Caco-2 (cell line): Measurements from ENCODE around the gene KNDC1. TPM values are rescaled to one million over a fixed set of nuclear protein-coding genes. Genes with fewer than 3 reads are reported as not detected.

Source experiments
- BruUV-seq: library from RNA; stranded (reverse); fragments of 400-500 nt; replicated peaks from 2 replicates; lab custom pipeline; 2021; lab: Mats Ljungman, UMichigan
- CTCF ChIA-PET: fragments of 300-600 bp; sonication (Branson Sonifier 250); formaldehyde crosslinking; loops from one replicate; lab custom pipeline; 2022; ENCODE audit warnings: antibody characterized with exemption; lab: Charles Lee
- POLR2A ChIA-PET: fragments of 300-600 bp; sonication (Branson Sonifier 250); formaldehyde crosslinking; loops from one replicate; lab custom pipeline; 2022; ENCODE audit warnings: antibody characterized with exemption; lab: Charles Lee
- DNase-seq, 2 experiments: peaks; one replicate each; pipeline versions ENCODE4 v3.0.0 to v3.0.0-alpha.2; 2020 to 2022
- H3K27me3 ChIP-seq: replicated peaks from 2 replicates; pipeline ENCODE4 v1.6.0; 2011; ENCODE audit warnings: low read length; ENCODE audit not compliant: control insufficient read depth, insufficient read depth
- H3K36me3 ChIP-seq: 2 replicates; pipeline ENCODE4 v1.5.1; 2011; ENCODE audit warnings: low read length; ENCODE audit not compliant: control insufficient read depth, insufficient read depth
- H3K4me1 ChIP-seq: fragments of 250-450 bp; sonication (Bioruptor Pico); 2 replicates; pipeline ENCODE4 v1.5.1; 2020; ENCODE audit warnings: mild to moderate bottlenecking
- H3K4me3 ChIP-seq: 2 replicates; pipeline ENCODE4 v1.5.1; 2011; ENCODE audit warnings: low read depth, mild to moderate bottlenecking, control low read depth, low read length
- H3K9me3 ChIP-seq: fragments of 250-450 bp; sonication (Bioruptor Pico); 2 replicates; pipeline ENCODE4 v1.5.1; 2020; ENCODE audit warnings: mild to moderate bottlenecking, moderate library complexity
- H3K27ac Mint-ChIP-seq: one replicate; pipeline ENCODE4 v1.8.0; 2022; ENCODE audit warnings: mixed read lengths; ENCODE audit not compliant: unreplicated experiment
- H3K27me3 Mint-ChIP-seq: one replicate; pipeline ENCODE4 v1.8.0; 2022; ENCODE audit warnings: mixed read lengths; ENCODE audit not compliant: insufficient read depth, unreplicated experiment
- H3K36me3 Mint-ChIP-seq: one replicate; pipeline ENCODE4 v1.8.0; 2022; ENCODE audit warnings: mild to moderate bottlenecking, mixed read lengths; ENCODE audit not compliant: insufficient read depth, unreplicated experiment
- H3K4me1 Mint-ChIP-seq: one replicate; pipeline ENCODE4 v1.8.0; 2022; ENCODE audit warnings: low read depth, mixed read lengths; ENCODE audit not compliant: unreplicated experiment
- H3K4me3 Mint-ChIP-seq: one replicate; pipeline ENCODE4 v1.8.0; 2022; ENCODE audit warnings: mild to moderate bottlenecking, moderate library complexity, mixed read lengths; ENCODE audit not compliant: unreplicated experiment
- H3K9me3 Mint-ChIP-seq: one replicate; pipeline ENCODE4 v1.8.0; 2022; ENCODE audit warnings: mixed read lengths; ENCODE audit not compliant: unreplicated experiment
- CTCF ChIP-seq, 2 experiments: fragments of 200-600 bp in 1 of 2; IDR thresholded peaks; 1 replicate in 1 of 2; 2 replicates in 1 of 2; pipeline versions ENCODE4 v1.5.1 to v1.8.0; 2011 to 2022; ENCODE audit warnings: antibody characterized with exemption in 1 of 2, control low read depth in 1 of 2, inconsistent platforms in 1 of 2, low read depth in 1 of 2, low read length in 1 of 2, mild to moderate bottlenecking in 1 of 2, moderate library complexity in 1 of 2; ENCODE audit not compliant: insufficient read depth in 1 of 2, severe bottlenecking in 1 of 2, unreplicated experiment in 1 of 2
- intact Hi-C: fragments of 100-400 bp; cut with micrococcal nuclease; formaldehyde crosslinking; loops from one replicate; pipeline ENCODE4 v1.10.0; 2022; ENCODE audit not compliant: unreplicated experiment
- total RNA-seq: library from RNA; stranded (reverse); gene quantifications from 2 replicates; pipeline ENCODE4 v1.2.3, GENCODE V29; 2022

KNDC1 gene
- total RNA-seq, 1 experiment from 2014 or later = 3.2 TPM

GRCh38 chr10:133243593-133243992 is 83.6 kb downstream of the KNDC1 start:
- TF ChIP-seq CTCF (IDR thresholded peaks at IDR 0.05; ENCODE audit: insufficient read depth in 1 of 2, low read depth in 1 of 2, low read length in 1 of 2, severe bottlenecking in 1 of 2, unreplicated experiment in 1 of 2) = no peak
- ChIA-PET CTCF (no interaction called here), POLR2A (no interaction called here)
- no TSS peak for BruUV-seq
- Histone ChIP-seq H3K9me3 (no peaks in the 10 kb centered on the region), H3K27me3 (no peaks in the 10 kb centered on the region), H3K4me3 (no peak overlapping the region), H3K4me1 (peaks cover 44% of the 10 kb centered on the region), H3K36me3 (no peaks in the 10 kb centered on the region)
- Mint-ChIP-seq H3K27me3 (no peaks in the 10 kb centered on the region), H3K27ac (no peak overlapping the region), H3K4me3 (no peak overlapping the region), H3K9me3 (no peaks in the 10 kb centered on the region), H3K36me3 (peaks cover under 1% of the 10 kb centered on the region), H3K4me1 (peaks cover 9% of the 10 kb centered on the region)
- no peak for DNase-seq
- intact Hi-C loops = no loop called here

- no peaks in the 10 kb centered on the region for H3K9me3 Mint-ChIP-seq
- DNase-seq = peak; percentile 91 to 94
- no peak overlapping the region for H3K4me3 Mint-ChIP-seq
- no peaks in the 10 kb centered on the region for H3K27me3 ChIP-seq
- TF ChIP-seq CTCF (IDR thresholded peaks at IDR 0.05; ENCODE audit: insufficient read depth in 1 of 2, low read depth in 1 of 2, low read length in 1 of 2, severe bottlenecking in 1 of 2, unreplicated experiment in 1 of 2) = no peak
- ChIA-PET CTCF (interaction anchor here (0.6 to 3.0 kb wide), 8 partner anchors 11 to 136 kb away, joined by 3 to 37 read pairs (median 4); partner anchors contain the start of gene UTF1), POLR2A (interaction anchor here (0.6 to 1.3 kb wide), 3 partner anchors 12 to 316 kb away, joined by 3 to 4 read pairs (median 3); no protein-coding TSS in a partner anchor)
- intact Hi-C loops = loop anchor here (5.0 kb wide), 1 partner anchor 62 kb away; the partner anchor contains the start of genes TUBGCP2 and ZNF511
- peak overlapping the region; percentile 15 for H3K27ac Mint-ChIP-seq
- H3K36me3 ChIP-seq = no peaks in the 10 kb centered on the region
- H3K4me1 Mint-ChIP-seq = peaks cover 13% of the 10 kb centered on the region
- H3K4me3 ChIP-seq = no peak overlapping the region
- peaks cover 43% of the 10 kb centered on the region for H3K4me1 ChIP-seq
- no peaks in the 10 kb centered on the region for H3K9me3 ChIP-seq
- H3K27me3 Mint-ChIP-seq = no peaks in the 10 kb centered on the region
- no peaks in the 10 kb centered on the region for H3K36me3 Mint-ChIP-seq
- no TSS peak for BruUV-seq
Observed at GRCh38 chr10:133245439-133246235, 85.6 kb downstream of the KNDC1 start.

- ChIA-PET CTCF (interaction anchor here (1.0 to 3.0 kb wide), 5 partner anchors 11 to 103 kb away, joined by 3 to 37 read pairs (median 7); partner anchors contain the start of gene UTF1), POLR2A (interaction anchor here (0.7 to 1.3 kb wide), 3 partner anchors 11 to 17 kb away, joined by 3 to 7 read pairs (median 4); no protein-coding TSS in a partner anchor)
- no peaks in the 10 kb centered on the region for H3K27me3 ChIP-seq
- no peak overlapping the region for H3K4me3 ChIP-seq
- no TSS peak for BruUV-seq
- H3K9me3 Mint-ChIP-seq = no peaks in the 10 kb centered on the region
- no peak for TF ChIP-seq CTCF (IDR thresholded peaks at IDR 0.05; ENCODE audit: insufficient read depth in 1 of 2, low read depth in 1 of 2, low read length in 1 of 2, severe bottlenecking in 1 of 2, unreplicated experiment in 1 of 2)
- no peak for DNase-seq
- H3K27ac Mint-ChIP-seq = peak overlapping the region; percentile 15
- H3K27me3 Mint-ChIP-seq = no peaks in the 10 kb centered on the region
- intact Hi-C loops = loop anchor here (5.0 kb wide), 1 partner anchor 61 kb away; the partner anchor contains the start of genes TUBGCP2 and ZNF511
- no peaks in the 10 kb centered on the region for H3K36me3 Mint-ChIP-seq
- H3K36me3 ChIP-seq = no peaks in the 10 kb centered on the region
- peaks cover 7% of the 10 kb centered on the region for H3K4me1 Mint-ChIP-seq
- no peaks in the 10 kb centered on the region for H3K9me3 ChIP-seq
- H3K4me3 Mint-ChIP-seq = no peak overlapping the region
- H3K4me1 ChIP-seq = peaks cover 37% of the 10 kb centered on the region
Observed at GRCh38 chr10:133246236-133246626, 86.2 kb downstream of the KNDC1 start.
